Right lobe of liver (tissue), 4 donors: ENCODE results near the gene CYP2W1.
"Not testable (repeated sequence)": the region's sequence is repeated elsewhere in the genome, so short reads cannot be mapped to it uniquely, and the experiment has no call there.

ENCODE experiments used
- CTCF ChIP-seq, 4 donors: fragments of 200-600 bp in 3 of 4; fragments of 450-650 bp in 1 of 4; IDR thresholded peaks; one replicate each; pipeline versions ENCODE4 v1.5.1 to v1.8.0; 2016 to 2022; ENCODE audit warnings: antibody characterized with exemption in 4 of 4, mild to moderate bottlenecking in 2 of 4
- POLR2A ChIP-seq: fragments of 450-650 bp; IDR thresholded peaks from one replicate; pipeline ENCODE4 v1.6.1; 2017; ENCODE audit warnings: antibody characterized with exemption, mild to moderate bottlenecking
- donor health status: DM: no; HTN: no; CAD: no.
- donor health status: DM: no; HTN: no; CAD: no.
- donor health status: DM: no; HTN: yes; CAD: no.

GRCh38 chr7:943793-944192 is 39.2 kb upstream of the CYP2W1 start:
- TF ChIP-seq CTCF (IDR thresholded peaks at IDR 0.05); POLR2A: not testable (repeated sequence)
